ENCODE data around the gene COX7C.
"Not testable (repeated sequence)": the region's sequence is repeated elsewhere in the genome, so short reads cannot be mapped to it uniquely, and the experiment has no call there.

COX7C gene, protein sequence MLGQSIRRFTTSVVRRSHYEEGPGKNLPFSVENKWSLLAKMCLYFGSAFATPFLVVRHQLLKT

DNA sequence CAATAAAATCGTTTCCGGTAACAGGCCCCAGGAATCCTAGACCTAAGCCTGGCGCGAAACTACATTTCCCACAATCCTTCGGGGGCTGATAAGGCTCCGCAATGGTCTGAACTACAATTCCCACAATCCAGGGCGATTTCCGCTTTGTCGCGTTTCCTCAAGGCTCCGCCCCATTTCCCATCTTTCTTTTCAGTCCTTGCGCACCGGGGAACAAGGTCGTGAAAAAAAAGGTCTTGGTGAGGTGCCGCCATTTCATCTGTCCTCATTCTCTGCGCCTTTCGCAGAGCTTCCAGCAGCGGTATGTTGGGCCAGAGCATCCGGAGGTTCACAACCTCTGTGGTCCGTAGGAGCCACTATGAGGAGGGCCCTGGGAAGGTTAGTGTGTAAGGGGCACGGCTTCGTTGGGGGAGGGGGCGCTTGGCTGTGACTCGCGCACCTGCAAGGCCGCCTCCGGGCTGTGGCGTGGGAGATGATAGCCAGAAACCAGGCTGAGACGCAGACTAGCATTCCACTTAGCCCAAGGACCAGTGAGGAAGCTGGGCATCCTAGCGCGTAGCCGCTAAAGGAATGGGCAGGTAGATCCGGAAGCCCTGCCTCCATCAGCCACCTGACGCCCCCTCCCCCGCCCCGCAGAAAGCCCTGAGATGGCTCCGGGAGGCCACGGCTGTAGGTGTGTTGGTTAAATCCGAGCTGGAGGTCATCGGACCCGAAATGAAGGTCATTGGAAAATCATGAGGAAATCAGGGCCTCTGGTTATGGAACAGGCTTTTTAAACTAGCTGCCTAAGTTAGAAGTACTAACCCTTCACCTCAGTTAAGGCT, at the start of gene COX7C:
COX7C (plus strand) TSS at position 186 of the 821 bp plus-strand sequence; CDS start at position 301, 115 bp downstream.
- peak; percentile 95 for DNase-seq (ENCODE audit: low spot score)

DNA sequence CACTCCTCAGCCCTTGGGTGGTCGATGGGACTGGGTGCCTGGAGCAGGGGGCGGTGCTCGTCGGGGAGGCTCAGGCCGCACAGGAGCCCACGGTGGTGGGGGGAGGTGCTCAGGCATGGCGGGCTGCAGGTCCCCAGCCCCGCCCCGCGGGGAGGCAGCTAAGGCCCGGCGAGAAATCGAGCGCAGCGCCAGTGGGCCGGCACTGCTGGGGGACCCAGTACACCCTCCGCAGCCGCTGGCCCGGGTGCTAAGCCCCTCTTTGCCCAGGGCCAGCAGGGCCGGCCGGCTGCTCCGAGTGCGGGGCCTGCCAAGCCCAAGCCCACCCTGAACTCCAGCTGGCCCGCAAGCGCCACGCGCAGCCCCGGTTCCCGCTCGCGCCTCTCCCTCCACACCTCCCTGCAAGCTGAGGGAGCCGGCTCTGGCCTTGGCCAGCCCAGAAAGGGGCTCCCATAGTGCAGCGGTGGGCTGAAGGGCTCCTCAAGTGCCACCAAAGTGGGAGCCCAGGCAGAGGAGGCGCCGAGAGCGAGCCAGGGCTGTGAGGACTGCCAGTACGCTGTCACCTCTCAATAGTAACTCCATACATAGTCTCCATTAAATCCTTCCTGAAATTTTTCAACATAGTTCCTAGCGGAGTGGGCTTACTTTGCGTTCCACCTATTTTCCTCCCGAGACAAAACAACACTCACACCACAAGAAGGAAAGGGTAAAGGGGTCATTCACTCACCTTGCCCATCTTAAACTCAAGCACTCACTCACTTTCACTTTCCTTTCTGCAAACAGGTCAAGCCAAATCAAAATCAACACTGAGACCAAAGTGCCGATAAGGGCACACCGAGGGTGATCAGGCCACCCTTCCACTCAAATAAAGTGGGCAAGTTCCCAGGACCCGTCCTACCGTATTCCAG, 48.0 kb upstream of the COX7C start:
- not testable (repeated sequence) for DNase-seq (ENCODE audit: low spot score)

DNA sequence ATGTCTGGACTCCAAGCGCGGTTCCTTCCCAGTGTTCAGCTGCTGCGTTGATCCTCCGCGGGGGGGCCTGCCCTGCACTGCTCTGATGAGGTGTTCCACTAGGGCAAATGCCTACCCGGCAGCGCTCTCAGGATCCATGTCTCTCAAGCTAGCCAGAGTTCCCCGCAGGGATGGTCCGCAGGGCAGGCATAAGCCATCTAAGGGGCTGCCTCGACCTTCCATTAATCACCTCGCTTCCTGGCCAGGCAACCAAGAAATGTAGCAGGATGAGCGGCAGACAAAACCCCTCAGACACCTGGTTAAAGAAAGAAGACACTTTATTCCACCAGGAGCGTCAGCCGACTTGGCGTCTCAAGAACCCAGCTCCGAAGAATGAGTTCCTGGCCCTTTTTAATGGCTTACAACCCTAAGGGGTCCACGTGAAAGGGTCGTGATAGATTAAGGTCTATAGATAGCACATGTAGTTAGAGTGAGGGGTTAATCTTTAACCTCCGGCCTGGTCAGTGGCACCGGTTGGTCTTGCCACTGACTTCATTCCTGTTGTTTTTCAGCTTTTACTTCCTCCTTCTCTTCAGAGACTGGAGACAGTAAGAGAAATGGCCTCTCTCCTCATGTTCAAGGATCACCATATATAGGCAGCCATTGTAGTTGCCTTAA, 47.2 kb upstream of the COX7C start:
- no peak for DNase-seq (ENCODE audit: low spot score)

DNA sequence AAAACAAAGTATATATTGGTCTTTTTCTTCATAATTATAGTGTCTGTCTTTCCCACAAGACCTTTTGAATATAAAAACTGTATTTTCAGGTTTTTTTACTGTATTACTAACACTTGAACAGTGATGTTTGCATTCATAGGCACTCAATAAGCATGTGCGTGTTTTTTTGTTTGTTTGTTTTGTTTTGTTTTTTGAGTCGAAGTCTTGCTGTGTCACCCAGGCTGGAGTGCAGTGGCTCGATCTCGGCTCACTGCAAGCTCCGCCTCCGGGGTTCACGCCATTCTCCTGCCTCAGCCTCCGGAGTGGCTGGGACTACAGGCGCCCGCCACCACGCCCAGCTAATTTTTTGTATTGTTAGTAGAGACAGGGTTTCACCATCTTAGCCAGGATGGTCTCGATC, 46.6 kb upstream of the COX7C start:
- not testable (repeated sequence) for DNase-seq (ENCODE audit: low spot score)

DNA sequence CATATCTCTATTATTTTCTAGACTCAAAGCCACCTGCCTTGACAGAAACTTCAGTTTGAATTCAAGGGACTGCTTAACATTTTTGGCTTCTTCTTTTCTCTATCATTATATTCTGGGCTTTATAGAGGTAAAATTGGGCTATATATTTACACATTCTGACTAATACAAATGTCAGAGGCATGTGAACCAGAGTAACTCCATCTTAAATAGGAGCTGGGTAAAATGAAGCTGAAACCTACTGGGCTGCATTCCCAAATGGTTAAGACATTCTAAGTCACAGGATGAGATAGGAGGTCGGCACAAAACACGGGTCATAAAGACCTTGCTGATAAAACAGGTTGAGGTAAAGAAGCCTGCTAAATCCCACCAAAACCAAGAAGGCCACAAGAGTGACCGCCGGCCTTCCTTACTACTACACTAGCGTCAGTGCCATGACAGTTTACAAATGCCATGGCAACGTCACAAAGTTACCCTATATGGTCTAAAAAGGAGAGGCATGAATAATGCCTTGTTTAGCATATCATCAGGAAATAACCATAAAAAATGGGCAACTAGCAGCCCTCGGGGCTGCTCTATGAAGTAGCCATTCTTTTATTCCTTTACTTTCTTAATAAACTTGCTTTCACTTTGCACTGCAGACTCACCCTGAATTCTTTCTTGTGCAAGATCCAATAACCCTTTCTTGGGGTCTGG, 44.8 kb upstream of the COX7C start:
- no peak for DNase-seq (ENCODE audit: low spot score)

DNA sequence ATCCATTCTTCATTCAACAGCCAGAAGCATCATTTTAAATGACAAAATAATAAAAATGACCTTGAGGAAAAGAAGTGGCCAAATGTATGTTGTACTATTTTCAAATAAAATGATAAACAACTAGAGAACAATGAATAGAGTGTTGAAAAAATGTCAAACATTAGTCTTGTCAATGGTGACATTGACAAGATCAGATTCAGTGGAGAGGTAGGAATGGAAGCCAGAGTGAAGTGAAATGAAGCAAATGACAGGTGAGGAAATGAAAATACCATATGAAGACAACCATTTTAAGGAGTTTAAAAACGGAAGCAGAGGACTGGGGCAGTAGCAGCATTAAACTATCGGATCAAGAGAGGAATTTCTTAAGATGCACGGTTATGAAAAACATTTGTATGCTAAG, 38.2 kb upstream of the COX7C start:
- DNase-seq (ENCODE audit: low spot score): no peak

DNA sequence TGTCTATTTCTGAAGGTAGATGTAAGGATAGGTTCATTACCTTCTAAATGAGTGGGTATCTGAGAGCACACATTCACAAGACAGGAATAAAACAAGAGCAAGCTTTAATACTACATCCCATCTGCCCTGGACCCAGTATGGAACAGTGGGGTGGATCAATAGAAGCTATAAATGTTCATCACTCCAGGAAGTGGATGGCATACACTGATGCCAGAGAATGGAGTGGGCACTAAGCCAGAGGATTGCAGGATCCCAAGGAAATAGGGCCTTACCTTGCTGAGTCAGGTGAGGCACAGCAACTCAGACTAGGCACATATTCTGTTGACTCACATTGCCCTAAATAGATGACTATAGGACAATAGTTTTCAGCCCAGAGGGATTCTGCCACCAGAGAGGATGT, 21.3 kb upstream of the COX7C start:
- no peak for DNase-seq (ENCODE audit: low spot score)

DNA sequence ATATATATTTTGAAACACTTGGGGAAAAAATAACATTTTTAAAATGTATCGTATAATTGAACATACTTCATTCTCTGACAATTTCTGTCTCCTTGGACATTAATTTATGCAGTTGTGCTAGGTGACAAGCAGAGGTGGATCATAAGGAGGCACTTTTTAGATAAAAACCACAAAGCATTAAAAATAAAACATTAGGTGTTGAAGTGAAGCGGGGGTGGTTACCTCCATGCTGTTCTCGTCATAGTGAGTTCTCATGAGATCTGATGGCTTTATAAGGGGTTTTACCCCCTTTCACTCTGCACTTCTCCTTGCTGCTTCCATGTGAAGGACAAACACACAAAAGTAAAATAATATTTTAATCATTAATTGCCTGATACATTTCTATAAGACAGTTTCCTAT, 11.9 kb upstream of the COX7C start:
- no peak for DNase-seq (ENCODE audit: low spot score)

DNA sequence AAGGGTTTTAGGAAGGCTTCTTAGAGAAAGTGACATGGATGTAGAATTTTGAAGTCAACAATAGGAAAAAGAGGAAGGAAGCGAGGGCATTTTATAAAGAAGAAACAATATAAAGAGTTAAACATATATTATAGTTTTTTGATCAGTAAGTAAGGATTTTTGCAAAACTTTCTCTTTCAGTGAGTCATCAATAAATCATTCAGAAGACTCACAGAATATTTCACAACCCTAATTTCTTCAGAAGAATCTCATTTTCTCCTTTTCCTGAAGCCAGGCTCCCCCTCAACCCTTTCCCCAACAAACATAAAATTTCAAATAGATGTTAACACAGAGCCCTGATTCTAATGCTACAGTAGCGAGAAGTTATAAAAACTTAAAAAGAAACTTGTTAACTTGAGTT, 4.3 kb upstream of the COX7C start:
- DNase-seq (ENCODE audit: low spot score): no peak

DNA sequence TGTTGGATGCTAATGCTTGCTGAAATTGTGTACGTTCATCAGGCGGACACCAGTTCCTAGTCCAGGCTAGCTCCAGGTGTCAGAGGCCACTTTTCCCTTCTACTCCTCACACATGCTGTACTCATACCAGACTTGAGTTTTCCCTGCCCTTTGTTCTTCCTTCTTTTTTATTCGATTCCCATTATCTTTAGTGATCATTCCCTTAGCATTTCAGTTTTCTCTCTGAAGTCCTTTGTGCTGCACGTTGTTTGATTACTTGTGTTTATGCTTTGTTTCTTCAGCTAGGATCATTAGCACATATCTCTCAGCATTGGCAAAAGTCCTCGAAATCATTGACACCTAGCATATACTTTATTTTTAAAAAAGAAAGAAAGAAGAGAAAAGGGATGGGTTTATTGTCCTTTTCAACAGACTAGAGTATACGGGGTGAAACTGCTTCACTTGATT, 409 bp upstream of the COX7C start:
- peak; percentile 7 for DNase-seq (ENCODE audit: low spot score)

DNA sequence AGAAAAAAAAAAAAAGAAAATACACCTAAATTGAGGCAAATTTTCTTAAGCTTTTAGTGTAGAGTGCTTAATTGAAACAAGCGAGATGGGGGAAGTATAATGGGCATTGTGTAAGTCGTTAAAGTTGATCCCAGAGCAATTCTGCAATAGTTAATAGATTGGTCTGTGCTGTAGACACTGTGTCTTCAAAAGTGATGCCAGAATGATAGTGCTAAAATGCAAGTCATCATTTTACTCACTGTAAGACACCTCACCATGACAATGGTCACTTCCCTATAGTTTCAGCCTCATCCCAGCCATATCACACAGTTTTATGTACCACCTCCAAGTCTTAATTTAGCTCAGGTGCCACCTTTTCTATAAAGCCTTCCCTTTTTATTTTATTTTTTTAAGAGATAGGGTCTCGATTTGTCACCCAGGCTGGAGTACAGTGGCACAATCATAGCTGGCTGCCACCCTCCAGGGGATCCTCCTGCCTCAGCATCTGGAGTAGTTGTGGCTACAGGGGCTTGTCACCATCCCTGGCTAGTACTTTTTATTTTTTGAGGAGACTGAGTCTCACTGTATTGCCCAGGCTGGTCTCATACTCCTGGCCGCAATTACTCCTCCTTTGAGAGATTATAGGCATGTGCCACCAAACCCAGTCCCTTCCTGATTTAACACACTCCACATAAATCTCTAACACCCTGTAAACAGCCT, 6.2 kb downstream of the COX7C start:
- no peak for DNase-seq (ENCODE audit: low spot score)

DNA sequence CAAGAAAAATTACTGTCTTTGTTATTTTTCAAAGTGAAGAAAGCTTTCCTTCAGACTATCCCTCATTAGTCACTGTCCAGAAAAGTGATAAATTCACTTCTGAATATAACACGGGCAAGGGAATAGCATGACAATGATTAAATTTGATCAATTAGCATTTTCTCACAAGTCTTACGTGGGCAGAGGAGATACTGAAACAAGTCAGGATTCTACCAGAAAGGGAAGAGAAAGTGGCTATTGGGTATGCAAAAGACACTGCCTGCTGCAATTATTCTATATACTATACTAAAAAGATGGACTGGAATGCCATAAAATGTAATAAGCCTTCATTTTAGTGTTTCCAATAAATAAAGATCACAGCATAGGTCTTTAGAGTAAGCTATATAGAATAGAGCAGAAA, 7.4 kb downstream of the COX7C start:
- no peak for DNase-seq (ENCODE audit: low spot score)

DNA sequence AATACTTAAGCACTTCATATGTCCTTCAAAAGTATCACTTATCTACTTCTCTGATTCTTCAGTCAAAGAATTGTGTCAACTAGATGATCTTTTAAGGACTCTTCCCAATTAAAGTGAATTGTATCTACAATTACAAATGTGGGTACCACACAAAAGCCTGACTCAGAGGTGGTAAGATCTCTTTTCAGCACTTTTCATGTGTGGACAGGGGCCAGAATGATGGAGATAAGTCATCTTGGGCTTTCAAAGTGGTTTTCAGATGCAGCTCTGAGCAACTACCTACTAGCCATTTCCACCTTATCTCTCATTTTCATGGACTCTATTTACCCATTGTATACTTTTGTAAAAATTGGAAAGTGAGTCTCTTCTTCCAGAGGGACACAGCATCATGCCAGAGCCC, 8.4 kb downstream of the COX7C start:
- DNase-seq (ENCODE audit: low spot score): no peak

DNA sequence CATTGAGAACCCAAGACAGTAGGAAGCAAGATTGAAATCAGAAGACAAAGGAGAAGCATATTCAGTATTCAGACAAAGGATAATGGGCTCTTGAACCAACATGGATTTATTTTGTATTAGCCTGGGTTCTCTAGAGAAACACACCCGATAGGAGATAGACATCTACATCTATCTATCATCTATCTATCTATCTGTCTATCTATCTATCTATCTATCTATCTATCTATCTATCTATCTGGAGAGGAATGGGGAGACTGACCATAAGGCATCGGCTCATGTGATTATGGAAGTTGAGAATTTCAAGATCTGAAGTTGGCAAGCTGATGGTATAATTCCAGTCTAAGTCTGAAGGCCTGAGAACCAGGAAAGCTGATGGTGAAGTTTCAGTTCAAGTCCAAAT, 13.4 kb downstream of the COX7C start:
- DNase-seq (ENCODE audit: low spot score): no peak

DNA sequence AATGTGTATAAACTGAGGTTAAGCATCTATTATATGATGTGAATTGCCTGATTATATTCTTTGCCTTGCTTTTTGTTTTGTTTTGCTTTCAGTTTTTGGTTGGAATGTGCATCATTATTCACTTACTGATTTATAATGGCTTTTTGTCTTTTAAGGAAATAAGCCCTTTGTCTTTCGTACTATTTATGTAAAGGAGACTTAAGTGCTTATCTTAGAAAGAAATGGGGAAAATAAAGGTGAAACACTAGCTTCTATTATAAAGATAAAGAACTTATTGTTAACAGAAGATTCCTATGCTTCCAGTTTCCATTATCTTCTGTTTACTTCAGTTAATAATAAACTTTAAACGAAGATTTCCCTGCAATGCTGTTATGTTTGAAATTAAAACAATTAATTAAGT, 23.3 kb downstream of the COX7C start:
- DNase-seq (ENCODE audit: low spot score): no peak

DNA sequence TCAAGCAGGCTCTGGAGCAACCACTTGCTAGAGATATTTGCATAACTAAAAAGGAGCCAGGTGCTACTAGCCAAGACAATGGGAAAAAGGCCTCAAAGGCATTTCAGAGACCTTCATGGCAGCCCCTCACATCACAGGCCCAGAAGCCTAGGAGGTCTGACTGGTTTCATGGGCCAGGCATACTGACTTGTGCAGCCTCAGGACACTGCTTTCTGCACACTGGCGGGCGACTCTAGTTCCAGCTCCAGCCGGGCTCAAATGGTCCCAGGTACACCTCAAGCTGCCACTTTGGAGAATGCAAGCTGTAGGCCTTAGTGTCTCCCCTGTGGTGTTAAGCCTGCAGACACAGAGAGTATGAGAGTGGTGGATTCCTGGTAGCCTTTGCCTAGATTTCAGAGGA, 27.1 kb downstream of the COX7C start:
- no peak for DNase-seq (ENCODE audit: low spot score)

DNA sequence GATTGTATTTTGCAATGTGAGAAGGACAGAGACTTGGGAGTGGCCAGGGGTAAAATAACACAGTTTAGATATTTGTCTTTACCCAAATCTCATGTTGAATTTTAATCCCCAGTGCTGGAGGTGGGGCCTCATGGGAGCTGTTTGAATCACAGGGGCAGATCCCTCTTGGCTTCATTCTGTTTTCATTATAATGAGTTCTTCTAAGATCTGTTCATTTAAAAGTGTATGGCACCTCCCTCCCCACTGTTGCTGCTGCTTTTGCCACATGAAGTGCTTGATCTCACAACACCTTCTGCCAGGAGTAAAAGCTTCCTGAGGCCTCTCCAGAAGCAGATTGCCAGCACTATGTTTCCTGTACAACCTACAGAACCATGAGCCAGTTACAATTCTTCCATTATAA, 28.1 kb downstream of the COX7C start:
- DNase-seq (ENCODE audit: low spot score): no peak

DNA sequence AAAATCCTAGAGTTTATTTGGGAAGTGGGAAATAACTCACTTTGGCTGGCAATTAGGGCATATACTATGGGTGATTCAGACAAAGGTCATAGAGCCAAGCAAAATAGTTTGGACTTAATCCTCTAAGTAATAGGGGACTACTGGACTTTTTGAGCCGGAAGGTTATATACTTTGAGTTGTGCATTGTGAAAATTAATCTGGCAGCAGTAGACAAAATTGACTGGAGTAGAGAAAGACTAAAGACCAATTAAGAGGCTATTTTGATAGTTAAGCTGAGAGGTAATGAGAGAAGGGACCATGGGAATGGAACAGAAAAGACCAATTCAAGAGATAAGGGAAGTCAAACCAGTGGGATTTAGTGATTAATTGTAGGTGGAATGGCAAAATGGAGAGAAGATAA, 28.9 kb downstream of the COX7C start:
- no peak for DNase-seq (ENCODE audit: low spot score)

DNA sequence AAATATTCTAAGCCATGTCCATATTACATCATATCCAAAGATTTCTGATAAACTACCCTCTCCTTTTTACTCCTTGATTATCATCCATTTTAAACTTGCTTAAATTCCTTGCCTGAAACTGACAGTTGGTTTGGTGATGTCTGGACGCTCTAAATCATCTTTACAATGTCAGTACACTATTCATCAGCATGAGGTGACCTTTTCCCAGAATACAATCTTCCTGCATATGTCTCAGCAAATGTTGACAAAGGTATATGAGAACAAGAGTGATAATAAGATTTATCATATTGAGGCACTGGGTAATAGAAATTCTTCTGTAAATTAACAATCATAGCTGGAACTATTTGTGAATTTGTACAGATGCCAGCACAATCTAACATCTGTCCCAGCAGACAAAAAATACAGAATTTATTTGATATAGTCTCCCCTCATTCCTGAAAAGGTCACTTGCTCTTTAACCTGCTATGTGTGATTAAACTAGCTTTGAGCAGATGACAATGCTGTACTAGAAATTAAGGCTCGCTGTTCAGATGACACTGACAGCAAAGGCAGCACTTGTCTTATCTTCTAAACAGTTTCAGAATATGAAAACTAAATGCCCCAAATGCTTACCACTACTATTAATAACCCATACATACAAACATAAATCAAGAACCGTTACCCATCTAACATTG, 32.2 kb downstream of the COX7C start:
- no peak for DNase-seq (ENCODE audit: low spot score)

DNA sequence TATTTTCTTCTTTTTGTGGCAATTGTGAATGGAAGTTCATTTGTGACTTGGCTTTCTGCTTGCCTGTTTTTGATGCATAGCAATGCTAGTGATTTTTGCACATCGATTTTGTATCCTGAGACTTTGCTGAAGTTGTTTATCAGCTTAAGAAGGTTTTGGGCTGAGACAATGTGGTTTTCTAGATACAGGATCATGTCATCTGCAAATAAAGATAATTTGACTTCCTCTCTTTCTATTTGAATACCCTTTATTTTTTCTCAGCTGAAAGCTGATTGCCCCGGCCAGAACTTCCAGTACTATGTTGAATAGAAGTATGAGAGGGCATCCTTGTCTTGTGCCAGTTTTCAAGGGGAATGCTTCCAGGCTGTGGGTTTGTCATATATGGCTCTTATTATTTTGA, 43.0 kb downstream of the COX7C start:
- not testable (repeated sequence) for DNase-seq (ENCODE audit: low spot score)

DNA sequence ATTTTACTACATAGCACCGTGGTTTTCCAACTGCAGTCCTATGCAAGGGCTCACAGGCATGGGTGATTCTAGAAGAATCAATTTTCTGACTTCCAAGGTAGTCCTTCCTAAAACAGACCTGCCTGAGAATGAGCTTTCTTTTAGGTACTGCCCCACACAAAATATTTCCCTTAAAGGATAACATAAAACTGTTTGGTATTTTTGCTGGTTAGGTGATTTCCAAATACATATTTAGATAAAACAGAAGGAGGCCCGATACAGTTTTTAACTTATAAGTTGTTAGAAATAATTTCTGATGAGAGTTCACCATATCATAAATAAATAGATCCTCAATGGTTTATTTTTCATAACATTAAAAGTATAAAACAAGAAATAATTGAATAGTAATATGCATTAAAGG, 46.4 kb downstream of the COX7C start:
- DNase-seq (ENCODE audit: low spot score): no peak

Data from hematopoietic multipotent progenitor cell treated with erythropoietin and hydrocortisone succinate and interleukin-3 and kit ligand, for 17 days (in vitro differentiated cells).